SKM-1 treated with dmso at 0.1 percent for 144 hours (cell line): Measurements from ENCODE around the gene ZEB2.

ENCODE experiments used
- DNase-seq: peaks from one replicate; lab custom pipeline; 2025; ENCODE audit not compliant: unreplicated experiment; lab: John Stamatoyannopoulos, UW

ZEB2 gene

DNA sequence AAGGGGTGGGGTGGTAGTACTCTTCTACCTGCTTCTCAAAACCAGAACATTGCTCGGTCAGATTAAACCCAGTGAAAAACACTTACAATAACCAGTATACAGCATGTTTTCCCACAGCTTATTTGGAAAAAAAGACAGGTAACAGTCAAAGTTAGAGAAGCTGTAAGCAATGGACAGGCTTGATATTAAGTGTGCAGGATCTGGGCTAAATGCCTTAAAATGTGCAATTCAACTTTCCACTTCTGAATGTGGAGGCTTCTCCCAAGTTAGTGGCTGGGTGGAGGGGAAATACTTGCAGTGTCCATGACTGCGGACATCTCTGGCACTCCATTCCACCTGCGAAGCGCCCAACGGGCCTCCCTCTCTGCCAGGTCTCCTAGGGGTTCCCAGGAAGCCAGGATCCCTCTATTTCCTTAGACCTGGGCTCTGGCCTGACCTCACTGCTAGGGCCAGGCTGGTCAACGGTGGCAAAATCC lies 5.3 kb downstream of the ZEB2 start:
- no peak for DNase-seq

DNA sequence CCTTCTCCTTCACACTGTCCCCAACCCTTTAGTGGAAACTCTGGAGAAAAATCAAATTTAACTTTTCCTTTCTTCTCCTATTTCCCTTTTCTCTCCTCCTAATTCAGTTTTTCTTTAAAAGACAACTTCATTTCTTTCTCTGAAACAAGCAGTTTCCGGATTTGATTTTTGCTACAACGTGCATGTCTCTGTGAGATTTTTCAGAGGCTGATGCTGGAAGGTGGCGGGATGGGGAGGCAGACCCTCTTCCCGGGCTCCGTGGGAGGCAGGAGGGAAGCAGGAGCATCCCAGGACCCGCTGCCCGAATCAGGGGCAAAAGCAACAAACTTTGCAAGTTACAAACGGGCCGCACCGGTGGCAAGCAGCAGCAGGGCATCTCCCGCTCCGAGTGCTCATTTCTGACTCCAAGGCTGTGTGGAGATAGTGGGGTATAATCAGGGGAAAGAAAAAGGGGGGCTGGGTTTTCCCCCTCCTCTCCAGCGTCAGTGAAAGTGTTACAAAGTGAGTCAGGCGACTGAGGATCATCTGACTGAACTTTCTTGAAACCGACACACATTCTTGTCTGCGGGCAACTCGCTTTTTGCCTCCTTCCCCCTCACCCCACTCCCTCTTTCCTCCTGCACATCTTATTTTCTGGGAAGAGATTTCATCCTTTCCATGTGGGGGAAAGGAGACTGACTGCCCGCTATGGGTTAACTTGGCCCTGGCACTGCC lies 6.4 kb downstream of the ZEB2 start:
- no peak for DNase-seq

DNA sequence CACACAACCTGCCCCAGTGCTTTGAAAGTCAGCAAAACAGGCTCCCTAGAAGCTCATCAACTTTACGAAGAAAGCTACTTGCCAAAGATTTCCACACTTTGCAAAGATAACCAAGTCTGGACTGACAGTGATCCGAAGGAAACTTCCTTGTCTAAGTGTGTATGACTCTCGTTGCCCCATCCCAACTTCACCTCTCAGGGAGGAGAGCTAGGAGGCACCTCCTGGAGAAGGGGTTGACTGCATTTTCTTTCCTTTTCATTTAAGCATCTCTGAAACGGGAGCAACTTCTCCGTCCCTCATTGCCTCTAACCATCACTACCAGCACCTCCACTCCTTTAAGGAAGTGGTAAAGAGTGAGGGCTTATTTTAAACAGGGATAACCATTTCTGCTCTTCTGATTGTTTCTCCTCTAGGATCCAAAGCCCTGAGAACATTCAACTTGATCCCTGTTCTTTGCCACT lies 7.0 kb downstream of the ZEB2 start:
- DNase-seq, result peak; percentile 24

DNA sequence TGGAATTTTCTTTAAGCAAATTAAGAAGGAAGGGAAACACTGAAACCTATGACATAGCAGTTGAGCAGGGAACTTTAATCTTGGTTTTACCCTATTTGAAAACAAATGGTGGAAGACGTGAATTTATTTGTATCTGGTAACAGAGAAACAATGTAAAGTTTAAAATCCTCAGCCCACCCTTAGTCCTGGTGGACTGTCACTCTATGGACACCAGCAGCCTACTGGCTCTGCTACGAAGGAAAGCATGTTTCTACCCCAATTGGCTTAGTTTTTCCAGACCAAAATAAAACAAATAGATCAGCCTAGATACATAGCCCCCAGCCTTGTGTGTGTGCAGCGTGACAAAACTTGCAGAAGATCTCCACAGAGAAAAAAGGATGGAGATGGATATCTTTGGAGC lies 7.4 kb downstream of the ZEB2 start:
- no peak for DNase-seq

DNA sequence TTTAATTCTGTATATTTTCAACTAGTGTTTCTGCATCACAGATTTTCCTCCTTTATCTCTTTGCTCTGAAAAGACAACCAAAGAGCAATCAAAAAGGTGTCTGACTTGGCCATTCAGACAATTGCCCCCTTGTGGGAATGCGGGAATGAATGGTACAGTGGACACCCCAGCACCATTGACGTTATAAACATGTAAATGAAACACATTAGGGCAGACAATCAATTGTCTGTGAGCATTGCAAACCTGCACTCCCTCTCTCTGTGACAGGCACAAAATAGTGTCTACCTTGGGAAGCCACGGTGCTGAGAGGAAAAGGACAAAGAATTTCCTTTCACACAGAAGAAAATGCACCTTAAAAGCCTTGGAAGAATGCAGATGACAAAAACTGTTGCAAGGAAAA lies 8.0 kb downstream of the ZEB2 start:
- no peak for DNase-seq

DNA sequence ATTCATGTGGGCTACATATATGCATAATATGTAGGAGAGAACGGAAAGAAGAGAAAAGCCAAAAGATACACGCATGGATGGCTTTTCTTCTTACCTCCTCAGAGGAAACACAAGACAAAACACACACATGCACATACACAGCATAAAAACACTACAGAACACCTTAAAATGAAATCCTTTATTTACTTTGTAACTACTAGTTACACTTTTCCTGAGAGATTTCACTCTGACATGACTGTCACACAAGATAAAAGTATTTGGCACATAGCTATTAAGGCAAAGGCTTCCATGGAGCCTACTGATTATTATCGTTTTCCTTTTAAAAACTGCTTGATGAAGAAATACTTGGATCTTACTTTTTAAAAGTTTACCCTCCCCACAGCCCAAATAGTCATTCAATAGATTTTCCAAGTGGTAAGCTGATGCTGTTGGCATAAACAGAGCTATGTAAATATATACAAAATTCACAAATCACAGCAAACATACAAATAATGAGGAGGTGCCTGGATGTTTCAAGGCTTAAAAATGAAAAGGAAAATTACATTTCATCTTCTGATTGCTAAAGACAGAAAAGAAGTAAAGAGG lies 8.6 kb downstream of the ZEB2 start:
- no peak for DNase-seq

DNA sequence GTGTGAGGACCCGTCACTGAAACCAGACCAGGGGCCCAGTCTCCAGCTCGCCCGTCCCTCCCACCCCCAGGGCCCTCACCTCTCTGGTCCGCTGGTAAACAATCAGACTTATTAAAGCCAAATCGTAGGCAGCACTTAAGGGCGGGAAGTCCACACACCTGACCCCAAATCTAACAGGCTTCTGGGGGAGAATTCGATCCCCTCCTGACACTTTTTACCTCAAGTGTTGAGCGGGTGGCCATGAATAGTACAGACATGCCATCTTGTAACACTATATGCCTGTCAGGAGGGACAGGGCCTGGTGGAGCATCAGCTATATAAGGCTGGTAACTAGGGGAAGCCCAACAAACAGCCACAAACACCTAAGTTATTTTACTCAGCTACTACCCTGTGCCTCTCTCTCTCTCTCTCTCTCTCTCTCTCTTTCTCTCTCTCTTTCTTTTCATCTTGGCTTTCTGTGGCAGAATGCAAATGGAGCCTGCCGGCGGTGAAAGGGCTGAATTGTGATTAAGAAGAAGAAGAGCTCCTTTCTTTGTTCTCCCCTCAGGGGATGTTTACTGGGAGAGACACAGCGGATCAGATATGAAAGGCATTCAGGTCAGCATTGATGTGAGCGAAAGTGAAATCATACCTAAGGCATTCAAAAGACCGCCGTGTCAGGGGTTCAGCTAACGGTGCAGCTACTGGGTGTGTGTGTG lies 9.5 kb downstream of the ZEB2 start:
- DNase-seq, result no peak

DNA sequence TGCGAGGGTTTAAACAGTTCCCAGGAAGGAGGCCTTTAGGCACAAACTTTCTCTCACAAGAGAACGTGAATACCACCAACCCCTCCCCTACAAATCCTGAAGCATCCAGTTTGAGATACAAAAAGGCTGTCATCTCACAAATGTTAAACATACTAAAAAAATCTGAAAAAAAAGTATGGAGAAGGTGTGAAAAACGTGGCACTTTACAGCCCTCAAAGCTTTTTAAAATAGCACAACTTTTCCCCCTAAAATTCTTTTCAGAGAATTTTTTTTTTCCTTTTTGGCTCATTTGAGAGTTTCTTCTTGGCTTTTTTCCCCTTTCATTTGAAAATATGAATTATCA lies 10.1 kb downstream of the ZEB2 start:
- no peak for DNase-seq

DNA sequence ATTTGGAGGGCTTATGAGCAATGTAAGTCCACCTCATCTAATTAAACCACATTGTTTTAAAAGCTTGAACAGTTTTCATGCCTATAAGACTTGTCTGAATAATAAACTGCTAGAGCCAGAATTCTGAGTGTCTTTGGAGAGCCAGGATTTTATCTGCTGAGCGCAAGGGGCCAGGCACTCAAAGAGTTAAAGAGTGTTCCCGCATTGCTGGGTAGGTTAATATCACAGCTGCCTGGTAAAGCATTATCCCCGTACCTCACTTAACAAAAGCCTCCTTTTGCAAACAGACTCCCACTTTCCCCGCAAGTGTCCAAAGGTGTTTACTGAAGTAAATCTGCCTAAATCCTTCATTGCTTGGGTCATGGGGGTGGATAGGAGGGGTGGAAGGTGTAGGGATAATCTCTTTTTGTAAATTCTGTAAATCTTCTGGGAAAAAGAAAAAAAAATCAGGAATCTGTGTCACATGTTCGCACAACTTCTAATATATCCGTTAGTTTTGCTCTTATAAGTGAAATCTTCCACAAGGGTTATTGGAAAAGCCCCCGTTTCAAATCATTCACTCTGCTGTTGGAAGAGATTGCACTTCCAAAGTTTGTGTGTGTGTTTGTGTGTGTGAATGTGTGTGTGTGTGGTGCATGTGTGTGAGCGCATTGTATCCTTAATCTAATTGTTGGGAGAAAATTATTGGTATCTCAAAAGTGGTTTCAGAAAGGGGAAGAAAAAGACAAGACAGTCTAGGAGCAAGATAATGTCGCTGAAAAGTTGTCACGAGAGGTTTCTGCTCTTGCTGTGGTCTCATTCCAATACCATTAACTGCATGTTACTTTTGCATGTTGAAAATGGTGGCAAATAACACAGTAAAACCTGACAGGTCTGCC lies 10.7 kb downstream of the ZEB2 start:
- DNase-seq, result no peak

DNA sequence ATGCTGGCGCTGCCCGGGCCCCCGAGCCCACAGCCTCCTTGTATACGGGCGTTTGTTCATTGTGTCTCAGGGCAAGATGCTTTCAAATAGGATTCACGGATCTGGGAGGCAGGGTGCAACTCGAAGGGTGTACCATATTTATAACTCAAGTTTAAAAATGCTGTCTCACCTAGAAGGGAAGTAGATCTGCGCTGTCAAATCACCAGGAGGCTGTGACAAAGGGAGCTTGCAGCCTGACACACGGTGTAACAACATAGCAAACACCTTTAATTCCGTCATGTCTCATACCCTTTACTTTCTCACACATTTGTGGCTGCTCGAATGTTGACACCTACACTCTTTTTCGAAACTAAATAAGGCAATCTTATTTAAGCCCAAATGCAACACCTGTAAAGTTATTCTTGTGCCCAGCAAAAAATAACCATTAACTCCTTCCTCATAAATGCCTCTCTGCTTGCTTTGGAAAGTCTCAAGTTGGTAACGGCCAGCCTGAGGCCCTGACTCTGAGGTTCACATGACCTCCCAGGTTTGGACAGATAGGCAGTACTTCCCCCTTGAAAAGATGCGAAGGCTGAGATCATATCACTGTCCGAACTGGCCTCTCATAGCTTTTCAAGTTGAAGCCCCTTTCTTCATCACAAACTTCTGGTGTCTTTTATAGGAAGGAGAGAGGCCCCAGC lies 11.6 kb downstream of the ZEB2 start:
- no peak for DNase-seq

DNA sequence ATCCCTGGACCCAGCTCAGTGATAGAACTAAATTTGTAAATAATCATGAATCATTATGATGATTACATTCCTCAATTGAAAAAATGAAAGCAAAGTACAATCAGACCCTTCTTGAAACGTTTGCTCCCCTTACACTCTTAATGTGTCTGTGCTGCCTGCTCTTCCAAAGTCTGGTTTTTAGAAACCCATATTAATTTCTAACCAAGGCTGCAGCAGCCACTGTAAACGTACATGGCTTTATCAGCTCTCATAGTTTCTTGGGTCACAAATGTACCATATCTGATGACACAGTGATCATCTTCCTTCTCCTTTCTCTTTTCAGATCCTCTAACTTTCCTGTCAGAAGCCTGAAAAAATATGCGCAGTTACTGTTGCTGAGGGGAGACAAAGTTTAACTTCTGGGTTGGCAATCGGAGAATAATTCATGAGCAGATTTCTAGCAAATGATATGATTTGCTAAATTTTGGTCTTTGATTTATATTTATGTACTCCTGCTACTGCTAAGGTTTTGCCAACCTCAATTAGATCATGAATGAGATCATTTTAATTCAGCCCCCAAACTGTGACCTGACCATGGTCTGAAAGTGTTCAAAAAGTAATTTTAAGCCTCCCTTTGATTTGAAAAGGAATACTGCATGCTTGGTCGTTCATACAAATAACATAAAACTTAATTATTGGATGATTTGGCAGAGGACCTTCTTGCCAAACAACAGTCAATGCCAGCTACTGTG lies 12.3 kb downstream of the ZEB2 start:
- no peak for DNase-seq

DNA sequence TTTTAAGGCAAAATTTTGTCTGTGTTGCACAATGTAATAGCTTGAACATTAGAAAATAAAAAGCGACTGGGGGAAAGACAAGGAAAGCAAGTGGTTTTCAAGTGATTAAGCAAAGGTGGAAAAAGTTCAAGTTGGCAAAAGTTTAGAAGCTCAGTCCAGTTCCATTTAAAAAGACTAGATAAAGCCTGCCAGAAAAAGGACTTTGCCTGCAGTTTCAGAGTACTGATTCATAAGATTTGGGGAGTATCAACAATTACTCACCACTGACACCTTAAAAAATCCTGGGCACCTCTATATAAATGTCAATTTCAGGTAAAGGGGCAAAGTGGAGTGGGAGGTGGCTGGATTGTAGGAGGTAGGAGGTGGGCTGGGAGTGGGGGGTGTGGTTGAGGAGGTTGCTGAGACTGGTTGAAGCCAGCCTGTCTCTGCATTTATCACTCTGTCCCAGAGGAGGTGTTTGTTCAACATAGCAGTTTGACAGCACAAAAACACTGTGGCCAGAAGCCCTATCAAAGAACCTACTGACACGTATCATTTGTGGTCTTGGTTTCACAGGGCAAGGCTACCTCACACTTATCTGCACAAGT lies 14.6 kb downstream of the ZEB2 start:
- no peak for DNase-seq

DNA sequence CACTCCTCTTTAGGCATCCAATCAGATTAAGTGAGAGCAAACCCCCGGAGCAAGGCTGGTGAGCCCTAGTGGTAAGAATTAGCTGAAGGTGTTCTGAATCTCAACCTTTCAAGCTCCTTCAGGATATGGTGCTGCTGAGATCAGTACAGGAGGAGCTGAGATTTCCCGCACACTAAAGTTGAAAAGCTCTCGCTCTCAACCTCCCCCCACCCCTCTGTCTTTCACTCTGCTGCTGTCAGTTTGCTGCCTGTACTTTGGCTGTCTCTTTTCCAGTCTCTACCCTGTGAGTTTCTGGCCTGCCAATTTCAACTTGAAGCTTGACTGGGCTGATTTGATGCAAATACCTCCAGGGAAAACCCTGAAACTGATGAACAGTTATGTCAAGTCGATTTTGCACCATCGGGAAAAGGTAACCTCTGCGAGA lies 15.7 kb downstream of the ZEB2 start:
- no peak for DNase-seq

DNA sequence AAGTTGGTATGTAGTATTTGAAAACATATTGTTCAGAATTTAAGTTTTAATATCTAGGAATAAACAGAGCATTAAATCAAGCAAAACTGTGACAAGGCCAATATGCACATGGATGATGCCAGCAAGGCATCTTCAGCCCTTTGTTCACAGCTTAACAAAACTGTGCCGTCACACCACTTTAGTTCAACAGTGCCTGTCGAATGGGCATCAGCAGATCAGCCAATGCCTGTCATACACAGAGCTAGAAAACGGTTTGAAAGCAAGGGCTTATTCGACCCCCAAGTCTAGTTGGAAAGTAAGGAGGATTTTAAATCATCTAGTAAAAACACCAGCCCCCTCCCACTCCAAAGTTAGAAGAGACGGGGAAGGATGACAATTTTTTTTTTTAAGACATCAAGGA lies 16.7 kb downstream of the ZEB2 start:
- no peak for DNase-seq

DNA sequence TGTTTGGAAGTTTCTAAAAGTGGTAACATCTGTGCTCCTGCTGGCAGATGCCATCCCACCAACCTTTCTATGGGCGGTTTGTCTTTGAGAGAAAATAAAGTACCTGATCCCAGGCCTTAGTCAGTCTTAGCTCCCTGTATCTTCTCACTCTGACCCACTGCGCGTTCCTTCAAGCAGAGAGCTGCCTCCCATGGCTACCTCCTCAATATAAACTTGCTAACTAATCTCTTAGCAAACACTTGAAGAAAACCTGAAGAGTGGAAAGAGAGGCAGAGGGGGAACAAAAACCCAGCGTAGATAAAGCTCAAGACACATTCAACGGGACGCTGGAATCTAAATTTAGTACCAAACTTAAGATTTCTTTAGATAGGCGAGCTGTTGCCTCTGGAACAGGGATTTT lies 17.6 kb downstream of the ZEB2 start:
- no peak for DNase-seq

DNA sequence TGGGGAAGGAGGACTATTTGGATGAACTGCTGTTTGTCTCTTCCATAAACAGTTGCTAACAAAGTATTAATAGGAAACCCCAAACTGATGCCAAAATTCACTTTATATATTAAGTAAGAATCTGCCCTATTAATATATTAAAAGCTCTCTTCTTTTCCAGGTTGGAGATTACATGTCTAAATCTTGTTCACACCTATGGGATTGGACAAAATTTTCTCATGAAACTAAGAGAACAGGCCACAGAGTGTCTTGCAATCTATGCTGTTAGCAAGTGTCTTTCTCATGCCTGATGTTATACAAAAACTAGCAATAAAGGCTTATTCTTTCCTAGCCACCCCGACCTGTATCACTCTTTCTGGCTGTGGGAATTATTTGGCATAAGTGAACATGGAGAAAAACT lies 18.3 kb downstream of the ZEB2 start:
- no peak for DNase-seq

DNA sequence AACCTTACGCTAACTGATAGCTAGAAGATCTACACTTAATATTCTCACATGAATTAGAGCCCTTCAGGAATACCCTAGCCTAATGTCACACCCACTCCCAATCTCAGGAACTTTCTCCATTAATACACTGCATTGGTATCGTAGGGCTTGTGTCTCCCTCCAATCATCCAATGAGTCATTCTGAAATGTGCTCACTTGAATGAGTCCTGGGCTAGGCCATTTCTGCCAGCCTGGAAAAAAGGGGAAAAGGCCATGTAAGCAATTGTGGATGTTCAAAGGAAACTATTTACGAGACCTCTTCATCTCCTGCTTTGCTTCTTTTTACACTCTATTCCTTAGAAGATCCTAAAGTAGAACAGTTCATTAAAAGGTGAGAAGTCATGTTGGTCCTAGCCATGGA lies 18.8 kb downstream of the ZEB2 start:
- no peak for DNase-seq

DNA sequence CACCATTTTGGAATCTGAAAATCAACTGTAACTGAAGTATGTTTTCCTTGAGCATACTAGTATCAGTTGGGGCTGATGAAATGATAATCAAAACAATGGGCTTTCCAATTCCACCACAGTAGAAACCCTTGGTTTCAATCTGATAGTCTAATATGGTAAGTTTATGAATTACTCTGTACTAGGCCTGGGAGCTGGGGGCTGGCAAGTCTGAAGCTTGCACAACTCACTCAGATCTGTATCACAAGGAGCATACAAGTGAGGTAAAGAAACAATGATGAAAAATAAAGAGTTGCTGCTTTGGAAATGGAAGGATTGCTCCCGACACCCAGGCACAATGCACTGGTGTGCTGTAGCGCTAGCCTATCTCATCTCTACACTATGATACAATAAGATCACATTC lies 19.4 kb downstream of the ZEB2 start:
- DNase-seq, result no peak

DNA sequence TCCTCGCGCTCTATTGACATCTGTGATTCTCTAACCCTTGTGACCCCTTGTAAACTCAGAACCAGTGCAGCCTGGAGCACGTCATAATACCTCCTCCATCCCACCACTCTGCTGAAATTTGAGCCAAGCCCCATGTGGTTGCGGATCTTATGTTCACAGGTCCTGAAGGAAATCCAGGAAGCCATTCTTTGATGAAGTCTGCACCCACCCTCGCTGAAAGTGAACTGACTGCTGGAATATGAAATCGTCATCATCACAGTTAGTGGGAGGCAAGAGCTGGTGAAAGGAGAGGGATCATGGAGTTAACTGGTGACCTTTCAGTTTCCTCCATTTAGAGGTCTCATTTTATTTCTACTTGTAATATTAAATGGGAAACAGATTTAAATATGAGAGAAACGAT lies 21.6 kb downstream of the ZEB2 start:
- DNase-seq, result no peak
